Activated CD4-positive, alpha-beta T cell treated with anti-CD3 and anti-CD28 coated beads, Interleukin-2, amount 50 U/mL, for 1 hour (primary cell): Measurements from ENCODE around the gene EMX1.

ENCODE experiments used
- DNase-seq: peaks from one replicate; pipeline ENCODE4 v3.0.0-alpha.2; 2020

Gene EMX1

GRCh38 chr2:72983500-72984161, 66.3 kb downstream of the EMX1 start:
- DNase-seq: no peak

DNA sequence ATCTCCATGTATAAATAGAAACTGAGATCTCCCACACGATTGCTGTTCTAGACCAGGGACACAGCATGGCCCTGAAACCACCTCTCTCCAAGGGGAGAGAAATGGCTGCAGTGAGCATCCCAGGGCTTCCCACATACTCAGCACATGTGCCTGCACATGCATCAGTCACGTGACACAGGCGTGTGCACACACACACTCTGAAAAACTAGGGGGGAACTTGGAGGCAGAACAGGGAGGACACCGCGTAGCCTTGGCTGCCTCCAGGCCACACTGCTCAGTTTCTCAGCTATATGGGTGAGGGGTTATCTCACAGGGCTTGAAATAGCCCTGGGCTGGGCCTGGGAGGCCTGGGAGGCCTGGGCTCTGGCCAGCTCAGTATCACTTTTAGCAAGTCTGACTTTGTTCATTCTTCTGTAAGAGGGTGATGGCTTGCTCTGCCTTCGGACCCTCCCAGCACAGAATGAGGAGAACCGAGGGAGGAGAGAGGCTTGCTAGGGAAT, 66.9 kb downstream of the EMX1 start:
- DNase-seq: no peak
